ENCODE data around the gene DPP6. TPM values are rescaled to one million over a fixed set of nuclear protein-coding genes. Genes with fewer than 3 reads are reported as not detected.
"Not testable (repeated sequence)": the region's sequence is repeated elsewhere in the genome, so short reads cannot be mapped to it uniquely, and the experiment has no call there.

The DPP6 gene
- polyA plus RNA-seq, 1 donor (not counting 4 experiments of a cell fraction or from before 2014, with no cell fraction given): not detected

DNA sequence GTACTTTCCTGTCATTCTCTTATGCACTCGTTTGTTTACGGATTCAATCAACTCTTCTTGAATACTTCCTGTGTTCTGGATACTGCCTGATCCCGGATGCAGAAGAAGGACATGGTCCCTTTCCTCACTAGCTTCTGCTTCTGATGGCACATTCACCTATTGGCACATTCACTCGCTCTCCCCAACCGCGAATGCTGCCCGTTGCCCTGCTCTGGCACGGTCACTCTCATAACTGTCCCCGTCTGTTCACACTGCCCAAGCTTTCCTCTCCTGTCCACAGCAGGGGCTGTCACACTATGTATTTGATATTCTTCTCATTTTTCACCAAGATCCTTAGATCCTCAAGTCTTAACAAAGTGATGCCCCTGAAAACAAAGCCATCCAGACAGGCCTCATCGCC, 623.4 kb downstream of the DPP6 start:
- Histone ChIP-seq H3K9me1 (ENCODE audit: control insufficient read depth, extremely low read depth, insufficient read depth, low read length) (no peaks in the 10 kb centered on the region), H2AFZ (ENCODE audit: control insufficient read depth, low read length) (no peak overlapping the region), H3K27me3 (ENCODE audit: control insufficient read depth, extremely low read depth, insufficient read depth, low read length) (no peaks in the 10 kb centered on the region), H3K9me3 (ENCODE audit: control insufficient read depth, low read depth, low read length) (peaks cover 8% of the 10 kb centered on the region), H3K9ac (ENCODE audit: control insufficient read depth, extremely low read depth, insufficient read depth, low read length) (no peak overlapping the region), H3K79me2 (ENCODE audit: control insufficient read depth, insufficient read depth, low read length) (no peaks in the 10 kb centered on the region), H3K27ac (ENCODE audit: control insufficient read depth, insufficient read depth, low read length) (no peak overlapping the region), H4K20me1 (ENCODE audit: control insufficient read depth, extremely low read depth, insufficient read depth, low read length) (no peaks in the 10 kb centered on the region), H3K4me2 (ENCODE audit: control insufficient read depth, extremely low read depth, insufficient read depth, low read depth, low read length) (no peak overlapping the region), H3K4me1 (ENCODE audit: control insufficient read depth, extremely low read depth, insufficient read depth, low read length) (no peaks in the 10 kb centered on the region), H3K4me3 (ENCODE audit: control insufficient read depth in 2 of 3, extremely low read depth in 1 of 3, insufficient read depth in 2 of 3, low read depth in 1 of 3, low read length in 3 of 3) (no peak overlapping the region), H3K36me3 (ENCODE audit: control insufficient read depth in 2 of 2, extremely low read depth in 1 of 2, insufficient read depth in 2 of 2, low read length in 2 of 2) (no peaks in the 10 kb centered on the region)
- no peak for TF ChIP-seq EZH2 (IDR thresholded peaks at IDR 0.05; ENCODE audit: low read length)
- TF ChIP-seq, protein P1, sequence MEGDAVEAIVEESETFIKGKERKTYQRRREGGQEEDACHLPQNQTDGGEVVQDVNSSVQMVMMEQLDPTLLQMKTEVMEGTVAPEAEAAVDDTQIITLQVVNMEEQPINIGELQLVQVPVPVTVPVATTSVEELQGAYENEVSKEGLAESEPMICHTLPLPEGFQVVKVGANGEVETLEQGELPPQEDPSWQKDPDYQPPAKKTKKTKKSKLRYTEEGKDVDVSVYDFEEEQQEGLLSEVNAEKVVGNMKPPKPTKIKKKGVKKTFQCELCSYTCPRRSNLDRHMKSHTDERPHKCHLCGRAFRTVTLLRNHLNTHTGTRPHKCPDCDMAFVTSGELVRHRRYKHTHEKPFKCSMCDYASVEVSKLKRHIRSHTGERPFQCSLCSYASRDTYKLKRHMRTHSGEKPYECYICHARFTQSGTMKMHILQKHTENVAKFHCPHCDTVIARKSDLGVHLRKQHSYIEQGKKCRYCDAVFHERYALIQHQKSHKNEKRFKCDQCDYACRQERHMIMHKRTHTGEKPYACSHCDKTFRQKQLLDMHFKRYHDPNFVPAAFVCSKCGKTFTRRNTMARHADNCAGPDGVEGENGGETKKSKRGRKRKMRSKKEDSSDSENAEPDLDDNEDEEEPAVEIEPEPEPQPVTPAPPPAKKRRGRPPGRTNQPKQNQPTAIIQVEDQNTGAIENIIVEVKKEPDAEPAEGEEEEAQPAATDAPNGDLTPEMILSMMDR (optimal IDR thresholded peaks at IDR 0.05 in 1 of 3, IDR thresholded peaks at IDR 0.05 in 1 of 3, conservative IDR thresholded peaks at IDR 0.05 in 1 of 3; ENCODE audit: extremely low read depth in 1 of 3, insufficient read depth in 2 of 3, low read length in 3 of 3): no peak
- dilution Hi-C loops (cut with MboI; ENCODE audit: extremely low pct_ligation_motif_present, low sequenced_read_pairs): no loop called here
- DNase-seq (ENCODE audit: low read depth, low spot score) (no peak), FAIRE-seq (no peak)

DNA sequence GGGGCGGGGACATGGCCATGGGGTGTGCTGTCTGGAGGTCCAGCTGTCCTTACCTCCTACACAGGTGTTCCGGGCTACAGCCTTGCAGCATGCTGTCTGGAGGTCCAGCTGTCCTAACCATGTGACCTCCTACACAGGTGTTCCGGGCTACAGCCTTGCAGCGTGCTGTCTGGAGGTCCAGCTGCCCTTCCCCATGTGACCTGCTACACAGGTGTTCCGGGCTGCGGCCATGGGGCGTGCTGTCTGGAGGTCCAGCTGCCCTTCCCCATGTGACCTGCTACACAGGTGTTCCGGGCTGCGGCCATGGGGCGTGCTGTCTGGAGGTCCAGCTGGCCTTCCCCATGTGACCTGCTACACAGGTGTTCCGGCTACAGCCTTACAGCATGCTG, 623.8 kb downstream of the DPP6 start:
- H3K4me2 ChIP-seq (ENCODE audit: control insufficient read depth, extremely low read depth, insufficient read depth, low read depth, low read length); dilution Hi-C loops (cut with MboI; ENCODE audit: extremely low pct_ligation_motif_present, low sequenced_read_pairs); H3K27me3 ChIP-seq (ENCODE audit: control insufficient read depth, extremely low read depth, insufficient read depth, low read length); H3K4me1 ChIP-seq (ENCODE audit: control insufficient read depth, extremely low read depth, insufficient read depth, low read length); H3K4me3 ChIP-seq (ENCODE audit: control insufficient read depth in 2 of 3, extremely low read depth in 1 of 3, insufficient read depth in 2 of 3, low read depth in 1 of 3, low read length in 3 of 3); H3K9me3 ChIP-seq (ENCODE audit: control insufficient read depth, low read depth, low read length); H3K9me1 ChIP-seq (ENCODE audit: control insufficient read depth, extremely low read depth, insufficient read depth, low read length); H4K20me1 ChIP-seq (ENCODE audit: control insufficient read depth, extremely low read depth, insufficient read depth, low read length); FAIRE-seq; H2AFZ ChIP-seq (ENCODE audit: control insufficient read depth, low read length); H3K36me3 ChIP-seq (ENCODE audit: control insufficient read depth in 2 of 2, extremely low read depth in 1 of 2, insufficient read depth in 2 of 2, low read length in 2 of 2); H3K9ac ChIP-seq (ENCODE audit: control insufficient read depth, extremely low read depth, insufficient read depth, low read length); H3K79me2 ChIP-seq (ENCODE audit: control insufficient read depth, insufficient read depth, low read length); DNase-seq (ENCODE audit: low read depth, low spot score); H3K27ac ChIP-seq (ENCODE audit: control insufficient read depth, insufficient read depth, low read length): not testable (repeated sequence)

DNA sequence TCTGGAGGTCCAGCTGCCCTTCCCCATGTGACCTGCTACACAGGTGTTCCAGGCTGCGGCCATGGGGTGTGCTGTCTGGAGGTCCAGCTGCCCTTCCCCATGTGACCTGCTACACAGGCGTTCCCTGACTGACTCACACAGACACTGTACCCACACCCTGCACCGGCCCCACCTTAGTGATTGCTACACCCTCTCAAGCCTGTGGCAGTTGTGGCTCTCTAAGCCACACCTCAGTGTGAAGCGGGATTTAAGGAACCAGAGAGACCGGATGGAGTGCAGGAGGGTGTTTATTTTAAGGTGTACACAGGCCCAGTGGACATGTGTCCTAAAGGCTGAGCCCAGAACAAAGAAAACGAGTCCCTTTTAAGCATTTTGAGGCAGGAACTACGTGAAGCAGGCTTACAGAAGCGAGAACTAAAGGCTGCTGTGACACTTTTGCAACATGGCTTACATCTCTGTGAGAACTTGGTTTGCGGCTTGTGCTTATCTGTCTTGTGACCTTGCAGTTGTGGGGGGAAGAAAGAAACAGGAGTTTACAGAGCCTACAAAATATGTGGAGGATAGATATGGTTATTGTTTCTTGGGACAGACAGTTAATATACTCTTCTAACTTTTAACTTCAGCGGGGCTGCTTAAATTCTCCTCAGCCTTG, 624.4 kb downstream of the DPP6 start:
- Histone ChIP-seq H4K20me1 (ENCODE audit: control insufficient read depth, extremely low read depth, insufficient read depth, low read length) (no peaks in the 10 kb centered on the region), H3K9me1 (ENCODE audit: control insufficient read depth, extremely low read depth, insufficient read depth, low read length) (no peaks in the 10 kb centered on the region), H3K27me3 (ENCODE audit: control insufficient read depth, extremely low read depth, insufficient read depth, low read length) (no peaks in the 10 kb centered on the region), H3K9me3 (ENCODE audit: control insufficient read depth, low read depth, low read length) (peaks cover 8% of the 10 kb centered on the region), H3K9ac (ENCODE audit: control insufficient read depth, extremely low read depth, insufficient read depth, low read length) (no peak overlapping the region), H3K4me3 (ENCODE audit: control insufficient read depth in 2 of 3, extremely low read depth in 1 of 3, insufficient read depth in 2 of 3, low read depth in 1 of 3, low read length in 3 of 3) (no peak overlapping the region), H2AFZ (ENCODE audit: control insufficient read depth, low read length) (no peak overlapping the region), H3K36me3 (ENCODE audit: control insufficient read depth in 2 of 2, extremely low read depth in 1 of 2, insufficient read depth in 2 of 2, low read length in 2 of 2) (no peaks in the 10 kb centered on the region), H3K79me2 (ENCODE audit: control insufficient read depth, insufficient read depth, low read length) (no peaks in the 10 kb centered on the region), H3K27ac (ENCODE audit: control insufficient read depth, insufficient read depth, low read length) (no peak overlapping the region), H3K4me2 (ENCODE audit: control insufficient read depth, extremely low read depth, insufficient read depth, low read depth, low read length) (no peak overlapping the region), H3K4me1 (ENCODE audit: control insufficient read depth, extremely low read depth, insufficient read depth, low read length) (no peaks in the 10 kb centered on the region)
- TF ChIP-seq, protein P1 (optimal IDR thresholded peaks at IDR 0.05 in 1 of 3, IDR thresholded peaks at IDR 0.05 in 1 of 3, conservative IDR thresholded peaks at IDR 0.05 in 1 of 3; ENCODE audit: extremely low read depth in 1 of 3, insufficient read depth in 2 of 3, low read length in 3 of 3): no peak
- no peak for TF ChIP-seq EZH2 (IDR thresholded peaks at IDR 0.05; ENCODE audit: low read length)
- FAIRE-seq (no peak), DNase-seq (ENCODE audit: low read depth, low spot score) (no peak)
- dilution Hi-C loops (cut with MboI; ENCODE audit: extremely low pct_ligation_motif_present, low sequenced_read_pairs): no loop called here

Measured in keratinocyte (primary cell).